IMR-90 (cell line): ENCODE results near the gene NLGN3.

Experiments used
- BHLHE40 ChIP-seq: fragments of 150-350 bp; IDR thresholded peaks from 2 replicates; pipeline ENCODE4 v1.6.1; 2016; ENCODE audit warnings: mild to moderate bottlenecking, low read depth, low read length
- CEBPB ChIP-seq: IDR thresholded peaks from 2 replicates; pipeline ENCODE4 v1.6.1; 2012; ENCODE audit warnings: low read depth, low read length, improper control_type of control experiment
- FOS ChIP-seq: fragments of 150-350 bp; IDR thresholded peaks from 2 replicates; pipeline ENCODE4 v1.6.1; 2016; ENCODE audit warnings: low read depth, low read length
- POLR2A ChIP-seq: IDR thresholded peaks from 2 replicates; pipeline ENCODE4 v1.6.1; 2012; ENCODE audit warnings: mild to moderate bottlenecking, low read depth, low read length
- RAD21 ChIP-seq: IDR thresholded peaks from 2 replicates; pipeline ENCODE4 v1.6.1; 2012; ENCODE audit warnings: low read length, improper control_type of control experiment
- TF ChIP-seq, protein P1 (sequence below): conservative IDR thresholded peaks from 2 replicates; pipeline ENCODE4 v1.5.1; 2012; ENCODE audit warnings: mild to moderate bottlenecking, low read depth, low read length, improper control_type of control experiment

DNA sequence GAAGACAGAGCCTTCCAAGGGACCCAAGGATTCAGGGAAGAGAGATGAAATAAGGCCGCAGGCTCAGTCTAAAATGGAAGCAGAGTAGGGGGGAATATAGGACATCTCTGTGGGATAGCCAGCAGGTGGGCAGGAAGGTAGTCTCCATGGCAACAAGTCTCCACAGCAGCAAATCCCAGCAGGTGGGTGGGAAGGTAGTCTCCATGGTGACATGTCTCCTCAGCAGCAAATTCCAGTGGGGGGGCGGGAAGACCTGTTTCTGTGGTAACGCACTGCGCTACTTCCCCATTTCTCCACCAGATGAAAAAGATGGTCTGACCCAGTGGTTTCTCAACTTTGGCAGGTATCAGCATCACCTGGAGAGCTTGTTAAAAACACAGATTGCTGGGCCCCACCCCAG lies 18.3 kb downstream of the NLGN3 start:
- TF ChIP-seq, protein P1, sequence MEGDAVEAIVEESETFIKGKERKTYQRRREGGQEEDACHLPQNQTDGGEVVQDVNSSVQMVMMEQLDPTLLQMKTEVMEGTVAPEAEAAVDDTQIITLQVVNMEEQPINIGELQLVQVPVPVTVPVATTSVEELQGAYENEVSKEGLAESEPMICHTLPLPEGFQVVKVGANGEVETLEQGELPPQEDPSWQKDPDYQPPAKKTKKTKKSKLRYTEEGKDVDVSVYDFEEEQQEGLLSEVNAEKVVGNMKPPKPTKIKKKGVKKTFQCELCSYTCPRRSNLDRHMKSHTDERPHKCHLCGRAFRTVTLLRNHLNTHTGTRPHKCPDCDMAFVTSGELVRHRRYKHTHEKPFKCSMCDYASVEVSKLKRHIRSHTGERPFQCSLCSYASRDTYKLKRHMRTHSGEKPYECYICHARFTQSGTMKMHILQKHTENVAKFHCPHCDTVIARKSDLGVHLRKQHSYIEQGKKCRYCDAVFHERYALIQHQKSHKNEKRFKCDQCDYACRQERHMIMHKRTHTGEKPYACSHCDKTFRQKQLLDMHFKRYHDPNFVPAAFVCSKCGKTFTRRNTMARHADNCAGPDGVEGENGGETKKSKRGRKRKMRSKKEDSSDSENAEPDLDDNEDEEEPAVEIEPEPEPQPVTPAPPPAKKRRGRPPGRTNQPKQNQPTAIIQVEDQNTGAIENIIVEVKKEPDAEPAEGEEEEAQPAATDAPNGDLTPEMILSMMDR, result no peak
- TF ChIP-seq FOS, result no peak
- no peak for TF ChIP-seq BHLHE40
- no peak for TF ChIP-seq RAD21
- TF ChIP-seq POLR2A, result no peak
- TF ChIP-seq CEBPB, result no peak
